ENCODE measurements around the gene PPP2R5C. TPM values are rescaled to one million over a fixed set of nuclear protein-coding genes. Genes with fewer than 3 reads are reported as not detected.

PPP2R5C gene
- total RNA-seq, 1 donor from 2014 or later, result 135 TPM

- no peak for DNase-seq (ENCODE audit: low spot score)
Measured at GRCh38 chr14:101839661-101840060, 78.2 kb downstream of the PPP2R5C start.

GRCh38 chr14:101840649-101841369 is 79.3 kb downstream of the PPP2R5C start:
- no peak for DNase-seq (ENCODE audit: low spot score)

GRCh38 chr14:101843038-101843437 is 81.5 kb downstream of the PPP2R5C start:
- DNase-seq (ENCODE audit: low spot score), result no peak

GRCh38 chr14:101843665-101844064 is 82.2 kb downstream of the PPP2R5C start:
- DNase-seq (ENCODE audit: low spot score), result no peak

GRCh38 chr14:101844219-101844618 is 82.7 kb downstream of the PPP2R5C start:
- DNase-seq (ENCODE audit: low spot score), result no peak

GRCh38 chr14:101844751-101845150 is 83.2 kb downstream of the PPP2R5C start:
- DNase-seq (ENCODE audit: low spot score), result no peak

GRCh38 chr14:101845496-101845895 is 84.0 kb downstream of the PPP2R5C start:
- DNase-seq (ENCODE audit: low spot score), result no peak

- DNase-seq (ENCODE audit: low spot score), result no peak
Measured at GRCh38 chr14:101845896-101846295, 84.4 kb downstream of the PPP2R5C start.

- DNase-seq (ENCODE audit: low spot score), result no peak
Measured at GRCh38 chr14:101849125-101849524, 87.6 kb downstream of the PPP2R5C start.

- no peak for DNase-seq (ENCODE audit: low spot score)
Measured at GRCh38 chr14:101849640-101850039, 88.1 kb downstream of the PPP2R5C start.

- DNase-seq (ENCODE audit: low spot score), result no peak
Measured at GRCh38 chr14:101851183-101851582, 89.7 kb downstream of the PPP2R5C start.

- no peak for DNase-seq (ENCODE audit: low spot score)
Measured at GRCh38 chr14:101851736-101852405, 90.4 kb downstream of the PPP2R5C start.

- no peak for DNase-seq (ENCODE audit: low spot score)
Measured at GRCh38 chr14:101852785-101853184, 91.3 kb downstream of the PPP2R5C start.

GRCh38 chr14:101853455-101854018 is 92.0 kb downstream of the PPP2R5C start:
- no peak for DNase-seq (ENCODE audit: low spot score)

- DNase-seq (ENCODE audit: low spot score), result no peak
Measured at GRCh38 chr14:101854366-101854765, 92.9 kb downstream of the PPP2R5C start.

- DNase-seq (ENCODE audit: low spot score), result no peak
Measured at GRCh38 chr14:101855958-101856357, 94.4 kb downstream of the PPP2R5C start.

GRCh38 chr14:101856536-101856935 is 95.0 kb downstream of the PPP2R5C start:
- DNase-seq (ENCODE audit: low spot score), result no peak

- no peak for DNase-seq (ENCODE audit: low spot score)
Measured at GRCh38 chr14:101857226-101857625, 95.7 kb downstream of the PPP2R5C start.

- no peak for DNase-seq (ENCODE audit: low spot score)
Measured at GRCh38 chr14:101858791-101859537, 97.5 kb downstream of the PPP2R5C start.

- DNase-seq (ENCODE audit: low spot score), result no peak
Measured at GRCh38 chr14:101859538-101859902, 98.0 kb downstream of the PPP2R5C start.

- no peak for DNase-seq (ENCODE audit: low spot score)
Measured at GRCh38 chr14:101859958-101860357, 98.4 kb downstream of the PPP2R5C start.

- no peak for DNase-seq (ENCODE audit: low spot score)
Measured at GRCh38 chr14:101861464-101861863, 100.0 kb downstream of the PPP2R5C start.
